HPDE6-E6E7 (cell line): ENCODE measurements around the gene TMEM43.
A peak's percentile ranks its signal among the peaks of the same experiment; 100 is the strongest.

Source experiments
- DNase-seq: peaks from one replicate; pipeline ENCODE4 v3.0.0; 2011; ENCODE audit warnings: missing footprints; ENCODE audit errors: extremely low spot score

TMEM43 gene

DNA sequence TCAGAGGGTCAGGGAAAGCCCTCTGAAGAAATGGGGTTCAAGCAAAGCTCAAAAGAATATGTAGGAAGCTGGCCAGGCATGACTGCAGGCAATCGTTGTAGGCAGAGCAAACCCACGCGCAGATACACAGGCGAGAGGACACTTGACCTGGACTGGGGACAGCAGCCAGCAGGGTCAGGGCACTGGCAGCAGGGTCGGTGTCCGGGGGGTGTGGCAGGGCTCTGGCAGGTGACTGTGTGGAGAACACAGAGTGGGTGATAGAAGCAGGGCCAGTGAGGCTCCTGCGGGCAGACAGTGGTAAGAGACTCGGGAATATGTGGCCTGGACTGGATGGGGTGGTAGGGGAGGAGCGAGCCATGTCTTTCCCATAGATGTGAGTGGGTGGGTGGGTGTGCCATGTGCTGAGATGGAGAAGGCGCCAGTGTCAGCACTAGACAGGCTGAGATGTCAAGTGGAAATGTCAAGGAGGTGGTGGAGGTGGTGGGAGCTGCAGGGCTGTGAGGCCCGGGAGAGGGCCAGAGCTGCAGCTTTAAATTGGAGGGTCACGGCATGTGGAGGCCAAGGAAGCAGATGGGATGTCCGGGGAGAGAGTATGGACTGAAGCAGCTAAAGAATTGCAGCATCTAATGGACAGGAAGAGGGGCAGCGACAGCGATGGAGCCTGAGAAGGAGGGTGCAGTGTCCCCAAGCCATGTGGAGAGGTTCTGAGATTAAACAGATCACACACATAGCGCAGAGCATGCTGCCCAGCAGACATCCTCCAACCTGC lies 13.4 kb downstream of the TMEM43 start:
- no peak for DNase-seq

GRCh38 chr3:14138878-14139655 lies 14.2 kb downstream of the TMEM43 start:
- DNase-seq: no peak

- no peak for DNase-seq
These were observed 14.9 kb downstream of the TMEM43 start for GRCh38 chr3:14139771-14140170.

- no peak for DNase-seq
These were observed 15.8 kb downstream of the TMEM43 start for GRCh38 chr3:14140668-14141067.

GRCh38 chr3:14141144-14141543 lies 16.3 kb downstream of the TMEM43 start:
- no peak for DNase-seq

DNA sequence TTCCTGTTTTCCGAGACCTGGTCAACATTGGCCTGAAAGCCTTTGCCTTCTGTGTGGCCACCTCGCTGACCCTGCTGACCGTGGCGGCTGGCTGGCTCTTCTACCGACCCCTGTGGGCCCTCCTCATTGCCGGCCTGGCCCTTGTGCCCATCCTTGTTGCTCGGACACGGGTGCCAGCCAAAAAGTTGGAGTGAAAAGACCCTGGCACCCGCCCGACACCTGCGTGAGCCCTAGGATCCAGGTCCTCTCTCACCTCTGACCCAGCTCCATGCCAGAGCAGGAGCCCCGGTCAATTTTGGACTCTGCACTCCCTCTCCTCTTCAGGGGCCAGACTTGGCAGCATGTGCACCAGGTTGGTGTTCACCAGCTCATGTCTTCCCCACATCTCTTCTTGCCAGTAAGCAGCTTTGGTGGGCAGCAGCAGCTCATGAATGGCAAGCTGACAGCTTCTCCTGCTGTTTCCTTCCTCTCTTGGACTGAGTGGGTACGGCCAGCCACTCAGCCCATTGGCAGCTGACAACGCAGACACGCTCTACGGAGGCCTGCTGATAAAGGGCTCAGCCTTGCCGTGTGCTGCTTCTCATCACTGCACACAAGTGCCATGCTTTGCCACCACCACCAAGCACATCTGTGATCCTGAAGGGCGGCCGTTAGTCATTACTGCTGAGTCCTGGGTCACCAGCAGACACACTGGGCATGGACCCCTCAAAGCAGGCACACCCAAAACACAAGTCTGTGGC lies 16.9 kb downstream of the TMEM43 start:
- no peak for DNase-seq

DNA sequence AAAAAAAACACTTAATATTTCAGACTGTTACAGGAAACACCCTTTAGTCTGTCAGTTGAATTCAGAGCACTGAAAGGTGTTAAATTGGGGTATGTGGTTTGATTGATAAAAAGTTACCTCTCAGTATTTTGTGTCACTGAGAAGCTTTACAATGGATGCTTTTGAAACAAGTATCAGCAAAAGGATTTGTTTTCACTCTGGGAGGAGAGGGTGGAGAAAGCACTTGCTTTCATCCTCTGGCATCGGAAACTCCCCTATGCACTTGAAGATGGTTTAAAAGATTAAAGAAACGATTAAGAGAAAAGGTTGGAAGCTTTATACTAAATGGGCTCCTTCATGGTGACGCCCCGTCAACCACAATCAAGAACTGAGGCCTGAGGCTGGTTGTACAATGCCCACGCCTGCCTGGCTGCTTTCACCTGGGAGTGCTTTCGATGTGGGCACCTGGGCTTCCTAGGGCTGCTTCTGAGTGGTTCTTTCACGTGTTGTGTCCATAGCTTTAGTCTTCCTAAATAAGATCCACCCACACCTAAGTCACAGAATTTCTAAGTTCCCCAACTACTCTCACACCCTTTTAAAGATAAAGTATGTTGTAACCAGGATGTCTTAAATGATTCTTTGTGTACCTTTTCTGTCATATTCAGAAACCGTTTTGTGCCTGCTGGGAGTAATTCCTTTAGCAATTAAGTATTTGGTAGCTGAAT lies 17.9 kb downstream of the TMEM43 start:
- DNase-seq: no peak

DNA sequence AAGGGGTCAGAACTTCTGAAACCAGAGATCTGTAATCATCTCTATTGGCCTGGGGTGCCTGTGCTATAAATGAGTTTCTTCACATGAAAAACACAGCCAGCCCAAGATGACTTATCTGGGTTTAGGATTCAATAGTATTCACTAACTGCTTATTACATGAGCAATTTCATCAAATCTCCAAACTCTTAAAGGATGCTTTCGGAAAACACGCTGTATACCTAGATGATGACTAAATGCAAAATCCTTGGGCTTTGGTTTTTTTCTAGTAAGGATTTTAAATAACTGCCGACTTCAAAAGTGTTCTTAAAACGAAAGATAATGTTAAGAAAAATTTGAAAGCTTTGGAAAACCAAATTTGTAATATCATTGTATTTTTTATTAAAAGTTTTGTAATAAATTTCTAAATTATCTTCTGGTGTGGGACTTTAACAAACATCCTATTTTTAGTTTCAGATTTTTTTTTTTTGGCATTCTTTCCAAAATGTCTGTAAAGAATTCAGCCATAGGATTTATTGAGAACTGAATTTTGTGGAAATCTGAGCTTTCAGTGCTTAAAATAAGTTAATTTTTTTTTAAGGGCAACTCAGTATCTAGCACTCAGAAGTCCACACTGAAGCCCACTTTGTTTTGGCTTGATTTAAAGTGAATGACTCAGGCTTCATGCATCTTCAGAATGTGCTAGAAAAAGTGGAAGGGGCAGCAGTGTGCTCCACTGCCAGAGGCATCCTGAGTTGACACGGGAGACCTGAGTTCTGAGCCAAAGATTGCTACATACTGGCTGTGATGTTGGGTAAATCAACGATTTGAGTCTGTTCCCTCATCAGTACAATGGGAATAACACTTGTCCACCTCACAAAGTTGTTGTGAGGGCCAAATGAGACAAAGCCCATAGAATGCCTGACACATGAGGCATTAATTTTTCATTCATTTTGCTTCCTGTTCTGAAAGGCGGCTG lies 18.7 kb downstream of the TMEM43 start:
- DNase-seq: no peak

GRCh38 chr3:14144423-14145075 lies 19.7 kb downstream of the TMEM43 start:
- DNase-seq: peak; percentile 80

GRCh38 chr3:14145236-14145635 lies 20.4 kb downstream of the TMEM43 start:
- no peak for DNase-seq

DNA sequence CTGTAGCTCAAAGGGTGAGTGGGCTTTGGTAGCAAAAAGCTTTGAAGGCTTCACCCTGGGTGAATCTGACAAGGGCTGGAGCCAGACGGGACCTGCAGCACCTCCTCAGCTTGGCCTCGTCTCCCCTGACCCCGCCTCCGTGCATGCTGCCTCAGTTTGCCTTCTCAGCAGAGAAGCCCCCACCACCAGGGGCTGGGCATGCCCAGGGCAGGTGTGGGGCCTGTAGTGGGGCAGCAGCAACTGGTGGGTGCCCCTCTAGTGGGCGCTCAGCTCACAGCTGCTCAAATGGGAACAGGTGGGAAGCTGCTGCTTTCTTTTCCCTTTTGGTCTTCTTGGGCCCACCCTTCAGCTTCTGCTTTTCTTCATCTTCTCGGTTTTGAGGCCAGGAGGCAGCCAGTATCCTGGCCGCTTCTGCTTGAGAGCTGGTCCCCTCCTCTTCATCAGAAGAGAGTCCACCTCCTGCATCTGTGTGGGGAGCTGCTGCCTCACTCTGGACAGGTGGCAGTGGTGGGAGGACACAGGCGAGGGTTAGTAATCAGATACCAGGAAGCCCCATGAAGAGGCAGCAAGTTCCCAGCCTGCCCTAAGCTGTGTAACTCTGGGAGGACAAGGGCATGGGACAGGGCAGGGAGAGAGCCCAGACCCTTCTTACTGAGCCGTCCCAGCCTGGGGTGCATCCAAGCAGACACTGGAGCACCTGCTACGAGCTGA lies 21.0 kb downstream of the TMEM43 start:
- DNase-seq: no peak

- no peak for DNase-seq
These were observed 21.7 kb downstream of the TMEM43 start for GRCh38 chr3:14146381-14147065.

- no peak for DNase-seq
These were observed 22.2 kb downstream of the TMEM43 start for GRCh38 chr3:14147066-14147435.

DNA sequence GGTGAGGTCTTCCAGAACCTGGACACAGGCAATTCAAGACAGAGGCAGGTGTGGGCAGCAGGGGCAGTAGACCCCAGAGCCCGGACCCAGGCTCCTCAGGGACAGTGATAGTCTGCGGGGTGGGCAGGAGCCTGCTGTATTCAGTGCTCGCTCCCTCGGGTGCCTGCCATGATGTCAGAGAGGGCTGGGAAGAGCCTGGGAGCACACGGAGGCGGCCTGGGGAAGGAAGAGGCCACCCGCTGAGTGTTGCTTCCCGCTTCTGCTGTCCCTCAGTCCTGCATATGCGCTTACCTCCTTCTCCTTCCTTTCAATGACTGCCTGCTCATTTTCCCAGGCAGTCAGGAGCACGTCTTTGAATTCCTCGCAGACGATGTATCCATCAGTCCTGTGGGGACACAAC lies 22.8 kb downstream of the TMEM43 start:
- DNase-seq: no peak

- DNase-seq: no peak
These were observed 23.5 kb downstream of the TMEM43 start for GRCh38 chr3:14148041-14148985.

GRCh38 chr3:14150078-14150477 lies 25.2 kb downstream of the TMEM43 start:
- no peak for DNase-seq

GRCh38 chr3:14150491-14151230 lies 25.8 kb downstream of the TMEM43 start:
- DNase-seq: no peak
